Activated CD8-positive, alpha-beta memory T cell treated with anti-CD3 and anti-CD28 coated beads, Interleukin-2, amount 50 U/mL, for 1 hour (primary cell): Measurements from ENCODE around the gene TSPAN9.

Experiments used
- DNase-seq: peaks from one replicate; pipeline ENCODE4 v3.0.0-alpha.2; 2020; ENCODE audit errors: extremely low read depth

TSPAN9 gene

GRCh38 chr12:3187846-3188770 is 110.9 kb downstream of the TSPAN9 start:
- no peak for DNase-seq

- no peak for DNase-seq
Measured at GRCh38 chr12:3189282-3189681, 112.1 kb downstream of the TSPAN9 start.

- DNase-seq, result no peak
Measured at GRCh38 chr12:3190101-3190500, 112.9 kb downstream of the TSPAN9 start.

- DNase-seq, result no peak
Measured at GRCh38 chr12:3191450-3191849, 114.3 kb downstream of the TSPAN9 start.

- DNase-seq, result no peak
Measured at GRCh38 chr12:3192221-3192620, 115.0 kb downstream of the TSPAN9 start.

GRCh38 chr12:3193131-3193530 is 116.0 kb downstream of the TSPAN9 start:
- no peak for DNase-seq

- DNase-seq, result no peak
Measured at GRCh38 chr12:3193755-3194154, 116.6 kb downstream of the TSPAN9 start.

GRCh38 chr12:3195337-3195736 is 118.2 kb downstream of the TSPAN9 start:
- no peak for DNase-seq

GRCh38 chr12:3195859-3196483 is 118.8 kb downstream of the TSPAN9 start:
- no peak for DNase-seq

GRCh38 chr12:3196488-3196887 is 119.3 kb downstream of the TSPAN9 start:
- no peak for DNase-seq

GRCh38 chr12:3197131-3197818 is 120.1 kb downstream of the TSPAN9 start:
- no peak for DNase-seq

GRCh38 chr12:3199551-3200031 is 122.4 kb downstream of the TSPAN9 start:
- no peak for DNase-seq

GRCh38 chr12:3200032-3200617 is 122.9 kb downstream of the TSPAN9 start:
- no peak for DNase-seq

- DNase-seq, result no peak
Measured at GRCh38 chr12:3200814-3201233, 123.6 kb downstream of the TSPAN9 start.

- DNase-seq, result no peak
Measured at GRCh38 chr12:3201339-3202051, 124.3 kb downstream of the TSPAN9 start.

- DNase-seq, result no peak
Measured at GRCh38 chr12:3202096-3202495, 124.9 kb downstream of the TSPAN9 start.

GRCh38 chr12:3202734-3203446 is 125.7 kb downstream of the TSPAN9 start:
- DNase-seq, result no peak

GRCh38 chr12:3203713-3204112 is 126.5 kb downstream of the TSPAN9 start:
- no peak for DNase-seq

GRCh38 chr12:3204143-3204542 is 127.0 kb downstream of the TSPAN9 start:
- DNase-seq, result no peak

- DNase-seq, result no peak
Measured at GRCh38 chr12:3204730-3205531, 127.8 kb downstream of the TSPAN9 start.
